Stimulated activated CD4-positive, alpha-beta T cell treated with anti-CD3 and anti-CD28 coated beads, Interleukin-12 subunit alpha, Interleukin-12 subunit beta, amount 100 ng/mL, for 4 hours (primary cell): Measurements from ENCODE around the gene EIF2AK3.
"Not testable (repeated sequence)": the region's sequence is repeated elsewhere in the genome, so short reads cannot be mapped to it uniquely, and the experiment has no call there.

ENCODE experiments used
- DNase-seq: peaks from one replicate; pipeline ENCODE4 v3.0.0-alpha.2; 2020

The EIF2AK3 gene

DNA sequence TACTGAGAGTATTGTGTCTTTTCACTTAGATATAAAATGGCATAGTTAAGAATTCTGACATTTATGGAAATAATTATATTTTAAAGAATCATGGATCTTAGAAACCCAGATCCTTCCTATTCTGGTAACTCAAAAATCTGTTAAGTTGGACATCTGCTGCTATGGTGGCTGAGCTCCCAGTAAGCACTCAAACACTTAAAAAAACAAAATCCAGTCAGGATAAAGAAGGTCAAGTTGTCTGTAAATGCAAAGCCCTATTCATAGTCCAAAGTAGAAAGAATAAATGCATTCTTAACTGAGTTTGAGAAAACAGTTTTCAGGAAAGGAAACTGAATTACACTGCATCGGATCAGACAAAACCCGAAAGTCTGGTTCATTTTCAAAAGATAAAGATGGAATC, 35.6 kb downstream of the EIF2AK3 start:
- DNase-seq: no peak

DNA sequence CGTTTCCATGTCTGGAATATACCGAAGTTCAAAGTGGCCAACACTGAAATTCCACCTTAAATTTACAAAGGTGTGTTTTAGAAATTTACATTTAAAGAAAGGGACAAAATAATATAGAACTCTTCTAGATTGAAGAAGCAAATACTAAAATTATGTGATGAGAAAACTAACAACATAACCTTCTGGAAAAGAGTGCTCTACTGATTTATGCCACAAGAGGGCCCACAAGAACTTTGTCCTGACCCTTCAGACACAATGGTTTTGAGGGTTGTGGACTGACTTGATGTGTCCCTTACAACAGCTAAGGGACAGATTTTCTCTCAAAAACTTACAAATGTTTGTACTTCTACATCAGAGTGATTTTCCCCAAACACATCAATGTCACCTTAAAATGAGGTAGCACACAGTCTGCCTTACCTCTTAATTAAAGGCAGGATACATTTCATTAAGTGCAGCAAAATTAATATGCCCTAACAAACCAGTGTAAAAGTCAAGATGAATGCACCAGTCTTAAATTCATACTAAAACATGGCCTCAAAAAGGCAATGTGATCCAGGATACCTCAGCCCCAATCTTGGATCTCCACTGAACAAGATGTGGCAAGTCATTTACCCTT, 36.2 kb downstream of the EIF2AK3 start:
- DNase-seq: peak; percentile 9

DNA sequence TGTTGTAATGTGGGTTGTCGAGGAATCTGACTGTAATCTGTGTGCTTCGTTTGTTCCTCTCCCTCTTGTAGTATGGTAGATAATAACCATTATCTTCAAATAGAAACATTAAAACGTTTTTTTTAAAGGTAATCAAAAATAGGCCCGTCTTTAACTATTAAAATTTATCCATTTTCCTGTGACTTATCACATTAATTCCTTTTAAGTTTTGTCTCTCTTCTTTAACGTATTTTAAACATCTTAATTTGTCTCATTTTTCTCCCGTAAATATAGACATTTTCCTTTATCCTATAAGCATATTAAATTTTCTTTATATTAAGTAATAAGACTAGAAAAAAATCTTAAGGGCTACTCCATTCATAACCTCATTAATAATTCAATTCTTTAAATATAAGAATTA, 41.3 kb downstream of the EIF2AK3 start:
- no peak for DNase-seq

DNA sequence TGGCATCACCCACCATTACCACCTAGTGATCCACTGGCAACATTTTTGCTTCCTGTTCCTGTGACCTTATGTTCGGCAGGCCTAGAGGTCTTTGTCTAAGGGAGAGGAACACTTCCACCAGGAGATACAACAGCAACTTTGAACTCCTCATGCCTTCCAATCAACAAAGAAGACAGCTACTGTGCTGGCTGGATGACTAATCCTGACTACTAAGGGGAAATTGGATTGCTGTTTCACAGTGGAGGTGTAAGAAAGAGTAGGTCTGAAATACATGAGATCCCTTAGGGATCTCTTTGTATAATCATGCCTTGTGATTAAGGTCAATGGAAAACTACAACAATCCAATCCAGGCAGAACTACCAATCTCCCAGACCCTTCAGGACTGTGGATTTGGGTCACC, 45.2 kb downstream of the EIF2AK3 start:
- DNase-seq: no peak

DNA sequence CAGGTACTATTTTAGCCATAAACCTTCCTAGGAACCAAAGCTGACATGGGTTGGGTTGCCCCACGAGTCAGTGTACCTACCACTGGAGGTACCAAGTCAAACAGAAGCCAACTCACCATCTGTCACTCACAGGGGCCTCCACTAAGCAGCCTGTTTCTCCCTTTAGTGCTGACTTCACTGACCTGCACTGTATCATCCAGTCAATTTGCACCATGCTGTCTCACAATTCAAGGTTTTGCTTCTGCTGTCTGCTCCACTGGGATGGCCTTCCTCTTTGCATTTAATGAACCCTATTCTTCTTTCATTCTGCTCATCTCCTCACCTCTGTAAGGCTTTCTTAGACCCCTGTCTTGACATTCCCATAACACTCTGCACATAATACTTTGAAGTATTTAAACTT, 47.2 kb downstream of the EIF2AK3 start:
- no peak for DNase-seq

DNA sequence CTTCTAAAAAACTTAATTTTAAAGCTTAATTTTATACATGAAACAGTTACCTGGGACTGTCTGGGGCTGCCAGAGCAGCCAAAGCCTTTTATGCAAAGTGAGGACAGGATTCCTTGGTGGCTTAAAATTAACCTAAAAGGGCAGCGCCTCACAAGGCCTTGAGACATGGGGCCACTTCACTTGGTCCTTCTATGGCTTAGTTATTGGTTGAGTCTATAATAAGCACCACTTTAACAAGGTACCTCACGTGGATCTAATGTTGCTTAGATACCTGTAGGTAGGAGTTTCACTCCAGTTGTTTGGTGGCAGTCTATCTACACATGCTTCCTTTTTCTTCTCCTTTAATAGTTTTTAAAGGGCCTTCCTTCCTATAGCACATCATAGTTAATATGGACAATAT, 51.6 kb downstream of the EIF2AK3 start:
- no peak for DNase-seq

DNA sequence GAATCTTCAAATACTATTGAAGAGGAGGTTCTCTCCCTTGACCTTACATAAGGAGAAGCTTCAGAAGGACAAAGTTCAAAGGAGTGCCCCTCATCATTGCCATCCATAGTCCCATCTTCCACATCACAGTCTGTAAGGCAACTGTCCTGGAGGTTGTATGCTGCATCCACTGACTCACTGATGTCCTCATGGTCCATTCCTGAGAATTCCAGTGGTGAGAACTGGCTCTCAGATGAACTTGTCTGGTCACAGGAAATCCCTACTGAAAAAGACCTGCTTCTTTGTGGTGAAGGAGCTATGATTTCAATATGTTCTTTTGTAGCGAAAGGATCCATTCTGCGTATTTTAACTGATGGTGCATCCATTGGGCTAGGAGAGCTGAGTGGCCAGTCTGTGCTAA, 52.2 kb downstream of the EIF2AK3 start:
- DNase-seq: no peak

DNA sequence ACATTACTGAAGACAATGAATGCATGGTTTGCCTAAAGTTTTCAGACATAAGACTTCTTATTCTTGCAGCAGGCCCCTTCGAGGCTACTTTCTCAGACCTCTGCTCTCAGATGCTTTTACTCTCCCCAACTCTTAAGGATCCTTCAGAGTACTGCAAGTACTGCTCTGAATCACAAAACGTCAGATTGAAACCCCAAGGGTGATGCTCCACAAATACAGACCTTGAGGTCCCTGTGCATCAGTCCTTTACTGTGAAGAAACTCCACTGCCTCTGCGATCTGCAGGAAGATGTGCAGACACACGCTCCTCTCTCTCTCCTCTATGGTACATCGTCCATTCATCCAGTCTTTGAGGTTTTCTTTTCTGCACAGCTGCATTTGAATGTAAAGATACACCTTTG, 52.8 kb downstream of the EIF2AK3 start:
- DNase-seq: no peak

DNA sequence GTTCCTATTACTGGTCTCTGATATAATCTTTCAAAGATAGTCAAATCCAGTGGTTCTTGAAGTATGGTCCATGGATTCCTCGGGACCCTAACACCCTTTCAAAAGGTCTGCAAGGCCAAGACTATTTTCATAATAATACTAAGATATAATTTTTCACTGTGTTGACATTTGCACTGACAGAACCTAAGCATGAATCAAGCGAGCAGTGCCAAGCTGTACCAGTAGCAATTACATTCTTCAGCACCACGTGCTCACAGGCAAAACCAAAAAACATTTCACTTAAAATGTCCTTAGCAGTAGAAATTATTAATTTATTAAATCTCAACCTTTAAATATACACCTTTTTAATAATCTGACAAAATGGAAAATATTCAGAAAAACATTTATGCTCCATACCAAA, 59.1 kb downstream of the EIF2AK3 start:
- DNase-seq: no peak

DNA sequence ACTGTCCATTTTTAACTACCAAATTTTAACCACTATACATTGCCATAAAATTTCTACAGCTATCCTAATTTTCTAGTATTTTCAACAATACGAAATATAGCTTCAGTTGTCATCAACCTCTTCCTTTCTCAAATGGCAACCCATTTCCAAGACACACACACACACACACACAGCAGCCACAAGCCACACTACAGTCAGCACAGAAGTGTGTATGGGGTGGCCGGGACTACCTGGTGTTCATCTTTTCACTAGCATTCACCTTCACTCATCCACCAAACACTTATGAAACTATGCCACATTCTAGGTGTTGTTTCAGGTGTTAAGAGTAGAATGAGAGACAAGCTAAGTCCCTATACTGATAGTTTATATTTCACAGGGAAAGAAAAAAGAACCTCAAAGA, 62.9 kb downstream of the EIF2AK3 start:
- no peak for DNase-seq

DNA sequence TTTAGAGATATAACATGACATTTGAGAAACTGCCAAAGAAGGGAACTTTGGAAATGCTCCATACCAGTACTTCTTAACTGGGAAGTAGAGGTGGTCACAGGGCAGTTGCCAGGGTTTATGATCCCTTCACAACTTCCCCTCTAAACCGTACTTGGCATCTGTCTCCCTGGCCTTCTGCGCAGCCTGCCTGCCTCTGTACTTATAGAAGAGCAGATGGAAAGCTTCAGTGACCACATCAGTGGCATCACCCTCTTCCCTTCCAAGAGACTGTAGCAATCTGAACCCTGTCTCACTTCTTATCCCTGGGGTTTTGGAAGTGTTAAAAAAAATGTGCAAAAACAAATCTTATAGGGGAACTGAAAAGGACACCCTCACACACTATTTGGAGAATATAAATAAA, 64.1 kb downstream of the EIF2AK3 start:
- no peak for DNase-seq

DNA sequence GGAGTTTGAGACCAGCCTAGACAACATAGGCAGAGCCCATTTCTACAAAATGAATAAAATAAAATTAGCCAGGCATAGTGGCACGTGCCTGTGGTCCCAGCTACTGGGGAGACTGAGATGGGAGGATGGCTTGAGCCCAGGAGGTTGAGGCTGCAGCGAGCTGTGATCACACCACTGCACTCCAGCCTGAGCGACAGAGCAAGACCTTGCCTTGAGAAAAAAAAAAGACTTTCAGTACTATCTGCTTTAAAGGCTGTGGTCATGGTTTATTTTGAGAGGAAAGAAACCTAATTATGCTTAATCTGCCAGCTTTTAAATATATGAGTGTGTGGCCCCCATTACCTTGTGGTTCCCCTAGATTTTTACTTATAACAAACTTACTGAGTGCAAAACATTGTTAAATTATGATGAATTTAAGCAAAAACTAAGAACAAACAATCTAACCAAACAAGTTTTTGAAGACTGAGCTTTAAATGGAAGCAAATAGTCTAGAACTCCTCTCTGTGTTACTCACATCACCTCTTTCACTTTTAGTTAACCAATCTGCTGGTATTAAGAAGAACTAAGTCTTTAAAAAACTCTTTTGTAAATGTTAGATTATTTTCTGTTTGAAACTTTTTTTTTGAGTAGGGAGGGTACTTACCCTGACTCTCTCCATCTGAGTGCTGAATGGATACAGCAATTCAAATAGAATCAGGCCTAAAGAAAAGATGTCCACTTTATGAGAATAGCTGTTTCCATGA, 65.4 kb downstream of the EIF2AK3 start:
- no peak for DNase-seq

DNA sequence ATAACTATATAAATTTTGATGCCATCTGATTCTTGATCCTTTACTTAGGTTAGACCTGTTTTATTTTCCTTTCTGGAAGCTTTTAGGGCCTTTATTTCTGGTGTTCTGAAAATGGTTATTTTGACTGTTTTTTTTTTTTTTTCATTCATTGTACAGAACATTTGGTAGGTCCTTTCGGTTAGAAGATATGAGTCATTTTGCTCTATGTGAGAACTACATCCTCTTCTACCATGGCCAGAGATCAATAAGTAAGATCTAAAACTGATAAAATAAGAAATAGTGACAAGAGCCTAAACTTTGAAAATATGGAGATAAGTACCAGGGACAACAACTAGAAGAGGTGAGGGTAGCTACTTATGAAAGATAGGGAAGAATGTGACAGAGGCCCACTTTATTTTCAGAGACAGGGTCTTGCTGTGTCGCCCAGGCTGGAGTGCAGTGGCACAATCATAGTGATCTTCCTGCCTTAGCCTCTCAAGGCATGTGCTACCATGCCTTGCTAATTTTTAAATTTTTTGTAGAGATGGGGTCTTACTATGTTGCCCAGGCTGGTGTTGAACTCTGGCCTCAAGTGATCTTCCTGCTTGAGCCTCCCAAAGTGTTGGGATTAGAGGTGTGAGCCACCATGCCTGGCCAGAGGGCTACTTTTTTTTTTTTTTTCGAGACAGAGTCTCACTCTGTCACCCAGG, 66.5 kb downstream of the EIF2AK3 start:
- no peak for DNase-seq

DNA sequence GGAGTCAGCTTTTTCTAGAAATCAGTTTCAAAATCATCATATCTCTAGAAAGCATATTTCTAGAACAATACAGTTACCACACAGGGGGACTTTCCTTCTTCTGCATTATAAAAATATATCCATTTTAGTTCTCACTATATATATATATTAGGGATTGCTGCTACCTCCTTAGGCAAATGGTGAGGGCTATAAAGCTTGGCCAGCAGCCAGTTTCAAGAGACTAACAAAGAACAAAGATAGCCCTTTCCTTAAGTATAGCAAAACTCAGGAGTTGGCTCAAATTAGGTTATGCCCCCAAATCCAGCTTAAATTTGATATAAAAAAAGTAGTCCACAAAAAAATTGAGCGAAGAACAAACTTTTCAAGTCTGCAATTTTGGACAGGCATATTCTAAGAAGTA, 70.0 kb downstream of the EIF2AK3 start:
- DNase-seq: no peak

DNA sequence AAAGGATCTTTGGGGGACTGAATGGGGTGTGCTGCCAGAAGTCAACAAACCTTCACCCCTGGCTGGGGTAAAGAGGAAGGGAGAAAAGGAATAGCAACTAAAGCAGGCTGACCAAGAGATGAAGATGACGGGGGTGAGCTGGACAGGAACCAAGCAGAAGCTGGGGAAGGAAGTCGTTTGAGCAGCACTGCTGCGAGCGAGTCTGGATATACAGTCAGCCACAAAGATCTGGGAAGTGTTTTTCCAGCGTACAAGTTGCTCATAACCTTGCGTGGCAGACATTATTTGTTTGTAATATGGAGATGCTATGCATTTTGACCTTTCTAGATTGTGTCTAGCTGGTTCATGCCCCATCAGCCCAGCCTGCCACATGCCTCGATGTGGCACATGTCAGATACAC, 71.2 kb downstream of the EIF2AK3 start:
- no peak for DNase-seq

DNA sequence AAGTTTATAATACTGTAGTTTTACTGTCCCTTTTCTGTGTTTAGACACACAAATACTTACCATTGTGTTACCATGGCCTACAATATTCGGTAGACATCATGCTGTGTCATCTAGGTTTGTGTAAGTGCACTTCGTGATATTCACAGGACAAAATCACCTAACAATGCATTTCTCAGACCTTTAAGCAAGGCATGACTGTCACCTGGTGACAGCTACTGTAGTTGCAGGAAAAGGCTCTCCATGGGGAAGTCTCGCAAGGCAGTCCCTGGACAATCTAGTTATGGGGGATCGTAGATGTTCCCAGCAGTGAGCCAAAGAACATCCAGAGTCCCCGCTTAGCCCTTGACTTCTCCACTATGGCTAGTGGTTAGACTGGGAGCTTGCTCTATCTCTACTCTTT, 73.1 kb downstream of the EIF2AK3 start:
- no peak for DNase-seq

DNA sequence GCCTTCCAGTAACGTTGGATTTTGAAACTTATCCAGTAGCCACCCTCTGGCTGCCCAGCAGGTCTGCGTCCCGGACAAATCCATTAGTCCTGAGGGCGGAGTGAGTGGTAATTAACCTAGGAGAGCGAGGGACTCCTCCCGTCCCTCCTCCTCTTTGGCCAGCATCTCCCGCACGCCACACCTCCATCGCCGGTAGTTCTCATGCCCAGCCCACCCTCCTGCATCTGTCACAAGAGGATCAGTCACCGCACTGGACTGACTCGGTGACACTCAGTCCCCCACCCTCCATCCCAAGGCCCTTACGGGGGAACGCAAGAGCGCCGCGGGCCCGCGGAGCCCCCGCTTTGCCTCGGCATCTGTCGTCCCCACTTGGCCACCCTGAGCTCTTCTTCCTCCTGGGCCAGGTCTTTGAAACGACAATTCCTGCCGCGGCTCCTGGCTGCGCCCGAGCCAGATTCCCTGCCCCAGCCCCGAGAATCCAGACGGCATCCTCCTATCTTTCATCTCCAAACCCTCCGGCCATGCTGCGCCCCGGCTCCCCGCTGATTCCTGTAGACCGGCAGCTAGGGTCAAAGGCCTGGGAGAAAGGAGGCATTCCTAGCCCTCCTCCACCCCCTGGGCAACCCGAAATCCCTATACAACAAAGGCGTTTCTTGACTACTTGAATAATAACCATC, 77.5 kb downstream of the EIF2AK3 start:
- DNase-seq: no peak

DNA sequence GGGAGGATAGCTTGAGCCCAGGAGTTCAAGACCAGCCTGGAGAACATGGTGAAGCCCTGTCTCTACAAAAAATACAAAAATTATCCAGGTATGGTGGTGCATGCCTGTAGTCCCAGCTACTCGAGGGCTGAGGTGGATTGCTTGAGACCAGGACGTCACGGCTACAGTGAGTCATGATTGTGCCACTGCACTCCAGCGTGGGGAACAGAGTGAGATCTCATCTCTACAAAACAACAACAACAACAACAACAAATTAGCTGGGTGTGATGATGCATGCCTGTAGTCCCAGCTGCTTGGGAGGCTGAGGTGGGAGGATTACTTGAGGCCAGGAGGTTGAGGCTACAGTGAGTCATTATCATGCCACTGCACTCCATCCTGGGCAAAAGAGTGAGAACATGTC, 81.0 kb downstream of the EIF2AK3 start:
- DNase-seq: not testable (repeated sequence)

DNA sequence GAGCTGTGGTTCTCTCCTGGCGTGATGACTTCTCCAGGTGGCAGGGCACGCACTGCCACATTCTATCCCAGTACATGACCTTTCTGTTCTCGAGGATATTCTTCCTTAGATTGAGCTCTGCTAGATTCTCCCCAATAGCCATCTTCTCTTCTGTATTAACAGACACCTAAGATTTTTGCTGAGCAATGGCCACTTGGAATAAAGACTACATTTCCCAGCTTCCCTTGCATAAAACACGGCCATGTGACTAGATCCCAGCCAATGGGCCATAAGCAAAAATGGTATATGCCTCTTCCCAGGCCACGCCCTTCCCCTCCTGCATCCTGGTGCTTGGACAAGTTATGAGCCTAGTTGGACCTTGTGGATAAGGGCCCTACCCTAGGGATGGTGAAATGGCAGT, 82.1 kb downstream of the EIF2AK3 start:
- DNase-seq: no peak

DNA sequence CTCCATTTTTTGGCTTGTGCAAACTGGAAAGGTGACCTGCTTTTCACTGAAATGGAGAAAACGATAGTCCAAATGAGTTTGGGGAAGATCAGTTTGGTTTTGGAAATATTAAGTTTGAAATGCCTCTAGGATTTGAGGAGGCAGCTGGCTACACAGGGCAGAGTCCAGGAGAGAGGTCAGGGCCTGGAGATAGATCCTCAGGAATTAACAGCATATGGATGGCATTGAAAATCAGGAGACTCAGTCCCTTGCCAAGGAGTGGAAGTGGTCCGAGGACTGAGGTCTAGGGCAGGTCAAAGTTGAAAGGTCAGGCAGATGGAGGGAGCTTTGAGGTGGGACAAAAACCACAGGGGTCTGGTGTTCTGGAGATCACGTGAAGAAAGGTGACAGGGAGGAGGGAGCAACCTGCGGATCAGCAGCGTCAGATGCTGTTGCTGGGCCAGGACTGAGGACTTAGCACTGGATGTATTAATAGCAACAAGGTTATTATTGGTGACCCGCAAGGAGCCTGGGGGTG, 83.7 kb downstream of the EIF2AK3 start:
- DNase-seq: no peak

DNA sequence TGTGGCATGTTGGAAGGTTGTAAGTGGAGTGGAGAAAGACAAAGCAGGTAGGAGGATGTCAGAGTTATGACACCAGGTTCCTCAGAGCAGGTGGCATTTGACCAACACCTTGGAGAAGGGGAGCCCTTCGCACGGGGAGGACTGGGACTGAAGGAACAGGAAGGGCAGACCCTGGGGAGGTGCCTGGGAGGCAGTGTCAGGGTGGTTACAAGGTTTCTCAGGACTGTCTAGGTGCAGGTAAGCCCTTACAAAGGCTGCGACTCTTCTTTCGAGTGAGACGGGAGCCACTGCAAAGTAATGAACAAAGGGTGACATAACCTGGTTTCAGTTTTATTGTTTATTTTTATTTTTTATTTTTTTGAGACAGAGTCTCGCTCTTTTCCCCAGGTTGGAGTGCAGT, 84.6 kb downstream of the EIF2AK3 start:
- no peak for DNase-seq

DNA sequence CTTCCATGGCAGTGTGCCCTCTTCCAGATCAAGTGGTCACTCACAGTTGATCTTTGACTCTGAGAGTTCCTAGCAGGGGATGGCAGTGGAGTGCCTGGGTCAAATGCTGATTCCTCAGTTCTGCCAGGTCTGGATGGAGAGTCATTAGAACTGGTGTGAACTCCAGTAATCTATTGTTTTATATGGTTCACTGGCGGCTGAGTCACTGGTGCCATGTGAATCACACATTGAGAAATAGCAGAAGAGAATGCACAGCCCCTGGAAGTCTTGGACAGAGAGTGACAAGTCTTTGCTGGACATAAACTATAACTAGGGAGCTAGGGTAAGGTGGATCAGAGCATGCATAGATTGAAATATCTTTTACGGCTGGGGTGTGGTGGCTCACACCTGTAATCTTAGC, 86.9 kb downstream of the EIF2AK3 start:
- DNase-seq: no peak

DNA sequence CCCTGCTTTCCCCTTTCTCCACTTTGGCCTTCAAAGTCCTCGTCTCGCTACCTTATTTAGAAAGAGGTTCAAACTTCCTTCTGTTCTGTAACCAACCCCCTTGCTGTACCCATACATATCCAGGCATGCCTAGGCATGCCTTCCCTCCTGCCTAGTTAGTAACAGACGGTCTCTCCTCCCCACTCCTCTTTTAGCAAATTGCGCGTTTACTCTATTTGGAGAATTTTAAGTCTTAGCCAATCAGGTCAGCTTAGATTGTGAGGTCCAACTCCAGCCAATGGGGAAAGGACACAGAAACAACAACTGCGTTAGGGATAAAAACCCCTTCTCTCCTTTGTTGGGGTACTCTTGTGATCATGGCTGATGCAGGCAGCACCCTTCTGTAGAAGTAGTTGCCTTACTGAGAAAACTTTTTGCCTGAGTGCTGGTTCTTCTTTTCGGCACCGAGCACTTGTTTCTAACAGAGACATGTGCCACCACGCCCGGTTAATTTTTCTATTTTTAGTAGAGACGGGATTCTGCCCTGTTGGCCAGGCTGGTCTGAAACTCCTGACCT, 88.8 kb downstream of the EIF2AK3 start:
- no peak for DNase-seq
